Amygdala (tissue), 56 donors: ENCODE measurements around the gene BRICD5.
"Not testable (repeated sequence)": the region's sequence is repeated elsewhere in the genome, so short reads cannot be mapped to it uniquely, and the experiment has no call there.

Source experiments
- DNase-seq, 56 donors: peaks; one replicate each; lab custom pipeline; 2025; lab: John Stamatoyannopoulos, UW

The BRICD5 gene

DNA sequence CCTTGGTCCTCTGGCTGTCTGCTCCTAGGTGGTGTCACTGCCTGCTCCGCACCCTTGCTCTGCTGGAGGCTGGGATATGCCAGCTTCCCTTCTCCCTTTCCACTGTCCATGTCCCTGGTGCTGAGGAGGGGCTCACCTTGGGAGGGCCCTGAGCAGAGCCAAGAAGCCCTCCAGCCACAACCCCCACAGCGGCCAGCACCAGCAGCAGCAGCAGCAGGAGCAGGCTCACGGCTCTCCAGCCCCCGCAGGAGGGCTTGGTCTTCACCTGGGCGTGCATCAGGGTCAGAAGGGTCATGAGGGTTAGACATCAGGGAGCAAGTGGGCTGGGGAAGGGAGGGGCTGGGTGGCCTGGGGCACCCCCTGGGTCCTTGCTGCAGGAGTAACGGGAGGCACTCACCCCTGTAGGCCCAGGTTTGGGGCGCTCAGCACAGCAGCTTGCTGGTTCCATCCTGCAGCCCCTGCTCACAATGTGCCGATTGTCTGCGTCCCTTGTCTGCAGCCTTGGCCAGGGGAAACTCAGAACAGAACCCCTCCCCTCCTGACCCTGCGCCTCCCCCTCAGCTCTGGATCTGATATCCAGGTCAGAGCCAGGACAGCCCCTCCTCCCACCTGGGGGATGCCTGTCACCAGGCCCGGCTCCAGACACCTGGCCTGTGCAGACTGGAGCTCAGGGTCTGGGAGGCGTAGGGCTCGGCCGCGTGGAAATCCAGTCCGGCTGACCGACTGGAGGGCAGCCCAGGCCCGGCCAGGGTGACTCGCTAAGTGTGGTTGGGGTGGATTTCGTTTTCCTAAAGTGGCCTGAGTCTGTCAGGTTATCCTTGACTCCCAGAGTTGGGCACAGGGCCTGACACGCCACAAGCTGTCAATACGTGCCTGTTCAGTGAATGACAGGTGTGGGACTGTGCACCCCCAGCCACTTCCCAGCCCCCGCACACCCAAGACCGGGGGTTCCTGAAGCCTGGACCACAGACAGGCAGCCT lies at the start of gene BRICD5:
Gene BRICD5 (minus strand): TSS at position 478 of the 980 bp plus-strand sequence. CDS start 30 bp downstream, at position 448.
- DNase-seq: no peak

DNA sequence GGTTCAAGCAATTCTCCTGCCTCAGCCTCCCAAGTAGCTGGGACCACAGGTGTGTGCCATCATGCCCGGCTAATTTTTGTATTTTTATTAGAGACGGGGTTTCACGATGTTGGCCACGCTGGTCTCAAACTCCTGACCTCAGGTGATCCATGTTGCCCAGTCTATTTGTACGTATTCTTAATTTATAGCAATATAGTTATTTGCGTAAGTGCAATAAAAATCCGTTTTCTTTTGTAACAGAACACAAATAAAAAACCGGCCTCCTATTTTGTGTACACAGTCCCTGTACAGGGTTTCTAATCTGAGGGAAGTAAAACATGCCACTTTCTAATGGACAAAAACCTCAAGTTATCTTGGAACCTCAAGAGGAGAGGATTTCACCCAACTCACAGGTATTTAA lies 49.6 kb upstream of the BRICD5 start:
- DNase-seq: no peak

DNA sequence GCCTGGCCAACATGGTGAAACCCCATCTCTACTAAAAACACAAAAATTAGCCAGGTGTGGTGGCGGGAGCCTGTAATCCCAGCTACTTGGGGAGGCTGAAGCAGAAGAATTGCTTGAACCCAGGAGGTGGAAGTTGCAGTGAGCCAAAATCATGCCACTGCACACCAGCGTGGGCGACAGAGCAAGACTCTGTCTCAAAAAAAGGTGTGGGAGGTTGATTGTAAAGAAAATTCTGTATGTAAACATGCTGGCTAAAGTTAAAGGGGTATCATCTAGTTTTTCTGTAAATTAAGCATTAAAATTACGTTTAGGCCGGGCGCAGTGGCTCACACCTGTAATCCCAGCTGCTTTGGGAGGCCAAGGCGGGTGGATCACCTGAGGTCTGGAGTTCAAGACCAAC lies 47.9 kb upstream of the BRICD5 start:
- DNase-seq: not testable (repeated sequence)

DNA sequence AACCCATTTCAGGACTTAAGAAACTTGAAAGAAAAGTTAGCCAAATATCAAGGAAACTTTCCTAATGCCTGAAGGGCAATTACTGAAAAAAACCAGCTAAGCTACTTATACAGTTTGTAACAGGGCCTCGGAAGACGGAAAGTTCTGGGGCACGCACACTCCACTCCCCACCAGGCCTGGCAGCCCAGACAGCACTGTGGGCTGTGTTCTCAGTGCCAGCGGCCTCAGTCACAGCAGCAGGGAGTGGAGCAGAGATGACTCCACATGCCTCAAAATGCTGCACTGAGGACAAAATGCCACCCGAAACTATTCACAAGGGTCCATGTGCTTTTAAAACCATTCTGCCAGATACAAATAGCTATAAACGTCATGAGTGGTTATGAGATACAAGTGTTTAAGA lies 47.1 kb upstream of the BRICD5 start:
- DNase-seq: no peak

DNA sequence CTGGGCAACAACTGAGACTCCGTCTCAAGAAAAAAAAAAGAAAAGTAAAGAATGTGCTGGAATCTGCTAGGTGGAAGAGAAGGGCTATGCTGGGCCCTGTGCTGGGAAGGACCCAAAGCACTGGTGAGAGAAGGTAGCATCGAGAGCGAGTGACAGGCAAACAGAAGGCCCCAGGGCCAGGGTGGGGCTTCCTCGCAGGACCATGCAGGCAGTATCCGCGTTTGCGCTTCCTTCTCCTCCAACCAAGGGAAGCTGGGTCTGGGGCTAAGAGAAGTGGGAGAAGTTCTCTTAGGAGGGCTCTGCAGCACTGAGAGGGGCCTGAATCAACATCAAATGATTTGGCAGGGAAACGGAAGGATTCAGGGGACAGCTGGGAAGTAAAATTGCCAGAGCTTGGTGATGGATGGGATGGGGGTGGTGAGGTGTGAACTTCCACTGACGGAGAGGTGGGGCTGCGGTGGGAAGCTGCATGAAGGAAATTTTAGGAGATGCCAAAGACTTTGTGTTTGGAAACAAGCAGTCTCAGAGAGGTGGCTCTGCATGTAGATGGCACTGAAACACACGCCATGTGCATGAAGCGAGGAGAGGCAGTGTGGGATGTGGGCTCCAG lies 46.0 kb upstream of the BRICD5 start:
- peak in 2 of 56 donors; percentile 14 to 17 for DNase-seq

DNA sequence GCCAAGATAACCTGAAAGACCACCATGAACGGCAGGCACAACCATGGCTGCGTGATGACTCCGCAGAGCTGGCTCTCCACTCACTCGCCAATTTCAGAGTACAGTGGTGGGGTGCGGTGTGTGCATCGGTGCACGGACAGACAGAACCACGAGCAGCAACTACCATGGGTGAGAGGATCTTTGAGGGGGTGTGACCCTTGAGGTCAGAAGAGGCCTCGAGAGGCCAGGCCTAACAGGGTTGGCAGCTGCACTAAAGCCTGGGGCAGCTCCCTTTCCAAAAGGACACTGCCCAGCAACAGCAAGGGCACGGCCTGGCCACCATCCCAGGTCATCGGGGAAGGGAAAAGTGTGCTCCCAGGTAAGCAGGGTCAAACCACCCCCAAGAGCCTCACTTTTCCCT lies 42.6 kb upstream of the BRICD5 start:
- DNase-seq: no peak

DNA sequence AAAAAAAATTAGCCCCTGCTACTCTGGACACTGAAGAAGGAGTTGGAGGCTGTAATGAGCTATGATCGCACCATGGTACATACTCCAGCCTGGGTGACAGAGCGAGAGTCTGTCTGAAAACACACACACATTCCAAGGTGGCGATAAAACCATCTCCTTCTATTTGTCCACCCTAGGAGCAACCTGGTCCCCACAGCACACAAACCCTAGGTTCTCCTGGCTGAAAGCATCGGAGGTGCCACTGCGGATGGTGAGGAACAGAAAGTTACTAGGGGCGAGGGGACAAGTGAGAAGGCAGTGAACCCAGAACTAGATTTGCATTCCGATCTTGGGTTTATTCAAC lies 42.1 kb upstream of the BRICD5 start:
- DNase-seq: no peak

DNA sequence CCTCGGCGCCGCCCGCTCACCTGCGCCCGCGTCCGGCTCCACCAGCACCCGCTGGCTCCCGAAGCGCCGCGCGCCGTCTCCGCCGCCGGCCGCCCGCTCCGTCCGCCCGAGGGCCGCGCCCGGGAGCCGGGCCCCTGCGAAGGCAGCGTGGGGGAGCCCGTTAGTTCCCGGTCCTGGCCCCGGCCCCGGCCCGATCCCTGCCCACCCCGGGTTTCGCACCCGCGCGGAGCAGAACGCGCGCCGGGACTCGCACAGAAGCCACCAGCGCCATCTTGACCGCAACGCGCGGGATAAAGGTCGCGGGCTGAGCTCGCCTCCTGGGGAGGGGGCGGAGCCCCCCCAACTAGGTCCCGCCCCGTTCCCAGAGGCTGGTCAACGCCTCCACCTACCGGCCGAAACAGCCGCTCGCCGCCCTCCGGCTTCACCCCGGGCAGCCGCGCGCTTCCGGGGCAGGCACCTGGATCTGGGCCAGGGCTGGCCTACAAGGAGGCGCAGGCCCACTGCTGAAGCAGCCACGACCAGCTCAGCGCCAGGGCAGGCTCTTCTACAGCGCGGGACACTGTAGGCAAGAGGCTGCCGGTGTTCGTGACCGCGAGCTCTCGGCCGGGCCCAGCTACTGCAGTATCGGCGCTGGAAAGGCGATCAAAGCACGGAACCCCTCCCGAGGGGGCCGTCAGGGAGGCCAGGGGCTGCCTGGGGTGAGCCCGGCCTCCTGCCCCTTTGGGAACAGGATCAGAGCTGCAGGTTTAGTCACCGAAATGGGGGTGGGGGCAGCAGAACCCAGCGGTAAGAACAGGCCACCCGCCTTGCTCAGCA lies 40.8 kb upstream of the BRICD5 start, which contains the start of gene ECI1:
Gene ECI1 (minus strand): TSS at position 292 of the 816 bp plus-strand sequence. CDS start 21 bp downstream, at position 271.
- DNase-seq: peak; percentile 44 to 95 (median 87)

DNA sequence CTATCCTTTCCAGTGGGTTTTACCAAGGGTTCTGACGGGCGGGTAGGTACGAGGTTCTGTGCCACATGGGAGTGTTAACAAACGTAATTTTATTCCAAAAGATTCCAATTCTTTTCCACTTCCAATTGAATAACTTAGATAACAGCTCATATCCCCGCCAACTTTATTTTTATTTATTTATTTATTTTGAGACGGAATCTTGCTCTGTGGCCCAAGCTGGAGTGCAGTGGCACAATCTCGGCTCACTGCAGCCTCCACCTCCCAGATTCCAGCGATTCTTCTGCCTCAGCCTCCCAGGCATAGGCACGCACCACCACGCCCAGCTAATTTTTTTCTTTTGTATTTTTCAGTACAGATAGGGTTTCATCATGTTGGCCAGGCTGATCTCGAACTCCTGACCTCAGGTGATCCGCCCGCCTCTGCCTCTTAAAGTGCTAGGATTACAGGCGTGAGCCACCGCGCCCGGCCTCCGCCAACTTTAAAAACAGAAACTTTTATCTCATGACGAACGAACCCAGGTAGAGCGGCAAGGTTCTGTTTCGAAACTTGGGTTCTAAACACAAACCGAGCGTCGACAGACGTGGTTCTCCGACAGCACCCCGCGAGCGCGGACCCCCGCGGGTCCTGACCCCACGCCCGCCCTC lies 40.1 kb upstream of the BRICD5 start:
- DNase-seq: peak in 1 of 56 donors; percentile 12

DNA sequence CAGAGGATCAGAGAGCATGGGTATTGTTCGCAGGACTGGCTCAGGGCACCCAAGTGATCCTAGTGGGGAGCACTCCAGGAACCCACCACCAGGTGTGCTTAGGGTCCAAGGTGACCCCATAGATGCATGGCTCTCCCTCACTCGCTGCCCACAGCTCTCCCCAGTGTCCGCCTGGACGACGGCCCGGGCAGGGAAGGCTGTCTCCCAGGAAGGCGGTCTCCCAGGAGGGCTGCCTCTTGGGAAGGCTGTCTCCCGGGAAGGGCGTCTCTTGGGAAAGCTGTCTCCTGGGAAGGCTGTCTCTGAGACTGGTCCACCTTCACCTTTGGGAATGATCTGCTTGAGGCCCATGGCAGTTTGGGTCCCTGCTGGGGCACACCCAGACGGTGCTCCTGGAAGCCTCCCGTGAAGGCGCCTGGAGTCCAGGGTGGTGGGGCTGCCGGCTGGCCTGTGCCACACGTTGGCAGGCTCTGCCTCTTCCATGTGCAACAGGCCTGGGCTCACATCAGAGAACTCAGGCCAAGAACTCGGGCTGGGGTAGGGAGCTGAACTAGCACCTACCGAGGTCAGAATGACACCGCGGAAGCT lies 35.7 kb upstream of the BRICD5 start:
- DNase-seq: no peak

DNA sequence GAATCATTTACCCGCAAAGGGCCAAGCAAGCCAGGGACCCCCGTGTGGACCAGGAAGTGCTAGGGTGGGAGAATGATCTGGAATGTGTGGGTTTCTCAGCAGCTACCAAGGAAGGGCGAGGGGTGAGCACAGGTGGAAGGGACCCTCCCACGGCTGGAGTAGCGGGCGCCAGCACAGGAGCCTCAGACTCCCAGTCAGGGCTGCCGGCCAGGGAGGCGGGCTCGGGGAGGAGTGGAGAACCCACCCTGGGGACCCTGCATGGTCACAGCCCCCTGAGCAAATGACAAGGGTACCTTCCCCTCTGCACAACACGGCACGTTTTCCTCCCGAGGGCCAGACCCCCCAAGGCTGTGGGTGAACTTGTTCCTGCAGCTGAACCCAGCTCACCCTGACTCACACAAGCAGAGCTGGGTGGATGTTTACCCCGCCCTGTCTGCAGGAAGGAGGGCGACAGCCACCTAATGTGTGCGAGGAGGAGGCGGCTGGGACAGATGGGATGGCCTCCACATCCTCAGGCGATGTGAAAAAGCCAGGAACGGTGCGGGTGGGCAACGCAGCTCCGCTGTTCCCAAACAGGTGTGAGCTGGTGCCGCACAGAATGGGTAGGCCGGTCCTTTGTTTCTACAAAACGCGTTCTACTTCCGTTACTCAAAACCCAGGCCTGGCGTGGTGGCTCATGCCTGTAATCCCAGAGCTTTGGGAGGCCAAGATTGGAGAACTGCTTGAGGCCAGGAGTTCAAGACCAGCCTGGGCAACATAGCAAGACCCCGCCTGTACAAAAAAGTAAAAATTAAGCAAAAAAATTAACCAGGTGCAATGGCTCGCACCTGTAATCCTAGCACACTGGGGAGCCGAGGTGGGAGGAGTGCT lies 34.5 kb upstream of the BRICD5 start:
- DNase-seq: no peak

DNA sequence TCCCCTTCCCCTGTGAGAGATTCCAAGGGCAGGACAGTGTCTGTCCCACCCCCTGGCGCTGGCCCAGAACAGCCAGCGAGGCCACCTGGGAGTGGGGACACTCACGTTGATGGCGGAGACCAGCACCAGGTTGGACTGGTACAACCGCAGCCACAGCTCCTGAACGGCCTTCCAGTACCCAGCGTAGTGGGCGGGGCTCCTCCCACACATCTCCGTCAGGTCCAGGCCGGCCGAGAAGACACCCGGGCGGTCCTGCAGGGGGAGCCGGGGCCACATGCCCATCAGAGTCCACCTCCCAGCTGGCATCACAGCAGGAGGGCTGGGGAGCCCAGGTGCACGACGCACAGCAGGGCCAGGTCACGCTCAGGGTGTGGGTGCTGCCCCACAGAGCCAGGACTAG lies 33.6 kb upstream of the BRICD5 start:
- DNase-seq: no peak

DNA sequence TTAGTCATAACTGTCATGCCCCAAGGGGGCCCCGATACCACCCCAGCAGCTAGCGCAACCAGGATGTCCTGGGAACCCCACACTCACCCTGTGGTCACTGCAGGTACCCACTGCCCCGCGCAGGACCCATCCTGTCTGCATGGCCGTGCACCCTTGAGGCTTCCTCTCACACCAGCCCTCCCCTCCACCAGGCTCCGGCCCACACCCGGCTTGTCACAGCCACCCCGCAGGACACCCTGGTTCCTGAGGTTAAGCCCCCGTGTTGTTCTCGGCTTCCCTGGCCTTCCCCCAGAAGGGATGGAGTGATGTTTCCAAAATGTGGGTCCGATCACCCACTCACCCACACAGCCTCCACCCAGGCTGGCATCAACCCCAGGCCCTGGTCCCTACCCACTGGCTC lies 33.1 kb upstream of the BRICD5 start:
- no peak for DNase-seq

DNA sequence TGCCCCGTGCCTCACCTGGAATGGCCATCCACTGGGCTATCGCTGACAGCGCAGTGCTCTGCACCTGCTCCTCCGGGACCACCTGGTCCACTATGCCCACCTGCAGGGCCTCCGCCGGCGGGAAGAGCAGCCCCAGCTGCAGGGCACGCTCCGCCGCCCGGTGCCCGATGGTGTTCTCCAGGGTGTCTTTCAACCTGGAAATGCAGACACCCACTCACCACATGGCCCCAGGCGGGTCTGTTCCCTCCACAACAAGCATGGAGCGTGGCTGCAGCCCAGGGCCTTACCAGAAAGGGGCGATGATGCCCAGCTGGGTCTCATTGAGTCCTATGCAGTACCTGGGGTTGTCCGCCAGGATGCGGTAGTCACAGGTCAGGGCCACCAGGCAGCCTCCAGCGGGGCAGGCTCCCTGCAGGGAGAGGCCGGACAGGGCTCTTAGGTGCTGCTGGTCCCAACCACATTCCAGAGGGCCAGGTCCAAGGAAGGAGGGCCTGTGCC lies 32.4 kb upstream of the BRICD5 start:
- DNase-seq: no peak

DNA sequence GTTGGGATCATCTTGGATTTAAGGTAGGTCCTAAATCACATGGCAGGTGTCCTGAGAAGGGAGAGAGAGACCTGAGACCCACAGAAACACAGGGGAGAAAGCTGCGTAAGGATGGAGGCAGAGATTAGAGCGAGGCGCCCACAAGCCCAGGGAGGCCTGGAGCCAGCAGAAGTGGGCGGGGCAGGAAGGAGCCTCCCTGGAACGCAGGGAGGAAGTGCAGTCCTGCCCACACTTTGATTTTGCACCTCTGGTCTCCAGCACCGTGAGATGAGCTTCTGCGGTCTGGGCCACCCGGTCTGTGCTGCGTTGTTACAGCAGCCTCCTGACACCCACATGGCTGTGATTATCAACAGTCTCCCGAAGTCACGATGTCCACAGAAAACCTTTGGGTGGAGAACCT lies 31.9 kb upstream of the BRICD5 start:
- DNase-seq: no peak

DNA sequence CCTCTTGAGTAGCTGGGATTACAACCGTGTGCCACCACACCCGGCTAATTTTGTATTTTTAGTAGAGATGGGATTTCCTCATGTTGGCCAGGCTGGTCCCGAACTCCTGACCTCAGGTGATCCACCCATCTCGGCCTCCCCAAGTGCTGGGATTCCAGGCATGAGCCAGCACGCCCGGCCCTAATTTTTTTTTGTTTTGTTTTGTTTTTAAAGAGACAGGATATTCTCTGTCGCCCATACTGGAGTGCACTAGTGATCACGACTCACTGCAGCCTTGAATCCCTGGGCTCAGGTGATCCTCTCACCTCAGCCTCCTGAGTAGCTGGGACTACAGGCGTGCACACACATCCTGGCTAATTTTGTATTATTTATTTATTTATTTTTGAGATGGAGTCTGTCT lies 29.7 kb upstream of the BRICD5 start:
- DNase-seq: not testable (repeated sequence)

DNA sequence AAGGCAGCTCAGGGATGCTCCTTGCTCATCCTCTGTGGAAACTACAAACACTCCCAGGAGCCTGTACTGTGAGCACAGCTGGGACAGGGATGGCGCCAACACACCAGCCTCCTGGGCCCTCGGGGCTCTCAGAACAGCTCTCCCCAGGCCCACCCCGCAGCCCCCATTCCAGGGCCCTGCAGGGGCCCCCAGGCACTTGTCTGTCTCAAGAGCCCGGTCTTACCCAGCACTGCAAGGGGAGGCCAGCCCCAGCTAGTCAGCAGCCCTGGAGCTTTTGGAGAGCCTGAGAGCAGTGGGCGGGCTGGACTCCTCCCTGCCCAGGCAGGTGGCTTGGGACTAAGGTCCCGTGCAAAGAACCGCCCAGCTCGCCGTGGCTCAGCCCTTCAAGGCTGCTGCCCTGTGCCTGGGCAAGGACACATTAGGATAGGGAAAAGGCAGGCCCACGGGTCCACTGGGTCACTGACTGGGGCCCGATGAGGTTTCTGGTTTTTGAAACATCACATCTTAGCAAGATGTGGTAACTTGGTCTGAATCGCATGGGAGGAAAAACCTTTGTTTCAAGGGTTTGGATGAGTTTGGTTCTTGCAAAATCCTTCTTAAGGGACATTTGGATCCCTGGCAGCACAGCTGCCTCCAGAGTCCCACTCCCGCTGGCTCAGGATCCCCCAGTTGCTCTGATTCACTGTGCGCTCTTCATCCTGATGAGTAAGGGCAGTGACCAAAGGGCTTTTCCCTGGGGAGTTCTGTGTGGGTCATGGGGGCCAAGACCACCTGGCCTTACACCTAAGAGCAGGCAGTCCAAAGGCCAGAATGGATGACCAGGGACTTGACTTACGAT lies 28.4 kb upstream of the BRICD5 start:
- no peak for DNase-seq
